ENCODE data around the gene PRR16.
"Not testable (repeated sequence)": the region's sequence is repeated elsewhere in the genome, so short reads cannot be mapped to it uniquely, and the experiment has no call there.

The PRR16 gene

GRCh38 chr5:120463991-120464626 is at the start of gene PRR16:
PRR16 (plus strand) TSS chr5:120464300.
- no peak for DNase-seq (ENCODE audit: extremely low read depth in 1 of 2, low read depth in 1 of 2)

GRCh38 chr5:120415985-120416384 is 48.1 kb upstream of the PRR16 start:
- DNase-seq (ENCODE audit: extremely low read depth in 1 of 2, low read depth in 1 of 2) = no peak

- DNase-seq (ENCODE audit: extremely low read depth in 1 of 2, low read depth in 1 of 2) = no peak
These were observed 45.0 kb upstream of the PRR16 start for GRCh38 chr5:120419127-120419526.

- not testable (repeated sequence) for DNase-seq (ENCODE audit: extremely low read depth in 1 of 2, low read depth in 1 of 2)
These were observed 37.3 kb upstream of the PRR16 start for GRCh38 chr5:120426633-120427275.

GRCh38 chr5:120430572-120430971 is 33.5 kb upstream of the PRR16 start:
- no peak for DNase-seq (ENCODE audit: extremely low read depth in 1 of 2, low read depth in 1 of 2)

- DNase-seq (ENCODE audit: extremely low read depth in 1 of 2, low read depth in 1 of 2) = no peak
These were observed 31.2 kb upstream of the PRR16 start for GRCh38 chr5:120432861-120433260.

GRCh38 chr5:120435129-120435528 is 29.0 kb upstream of the PRR16 start:
- no peak for DNase-seq (ENCODE audit: extremely low read depth in 1 of 2, low read depth in 1 of 2)

GRCh38 chr5:120436996-120437395 is 27.1 kb upstream of the PRR16 start:
- no peak for DNase-seq (ENCODE audit: extremely low read depth in 1 of 2, low read depth in 1 of 2)

GRCh38 chr5:120442694-120443093 is 21.4 kb upstream of the PRR16 start:
- no peak for DNase-seq (ENCODE audit: extremely low read depth in 1 of 2, low read depth in 1 of 2)

- DNase-seq (ENCODE audit: extremely low read depth in 1 of 2, low read depth in 1 of 2) = no peak
These were observed 20.5 kb upstream of the PRR16 start for GRCh38 chr5:120443607-120444006.

- DNase-seq (ENCODE audit: extremely low read depth in 1 of 2, low read depth in 1 of 2) = no peak
These were observed 18.0 kb upstream of the PRR16 start for GRCh38 chr5:120446068-120446492.

- DNase-seq (ENCODE audit: extremely low read depth in 1 of 2, low read depth in 1 of 2) = no peak
These were observed 17.2 kb upstream of the PRR16 start for GRCh38 chr5:120446901-120447300.

GRCh38 chr5:120447706-120448239 is 16.3 kb upstream of the PRR16 start:
- DNase-seq (ENCODE audit: extremely low read depth in 1 of 2, low read depth in 1 of 2) = no peak

- no peak for DNase-seq (ENCODE audit: extremely low read depth in 1 of 2, low read depth in 1 of 2)
These were observed 14.6 kb upstream of the PRR16 start for GRCh38 chr5:120449501-120449900.

- DNase-seq (ENCODE audit: extremely low read depth in 1 of 2, low read depth in 1 of 2) = no peak
These were observed 13.2 kb upstream of the PRR16 start for GRCh38 chr5:120450910-120451309.

GRCh38 chr5:120451445-120451844 is 12.7 kb upstream of the PRR16 start:
- no peak for DNase-seq (ENCODE audit: extremely low read depth in 1 of 2, low read depth in 1 of 2)

GRCh38 chr5:120452471-120452870 is 11.6 kb upstream of the PRR16 start:
- no peak for DNase-seq (ENCODE audit: extremely low read depth in 1 of 2, low read depth in 1 of 2)

GRCh38 chr5:120454094-120454798 is 9.9 kb upstream of the PRR16 start:
- DNase-seq (ENCODE audit: extremely low read depth in 1 of 2, low read depth in 1 of 2) = no peak

GRCh38 chr5:120456006-120456405 is 8.1 kb upstream of the PRR16 start:
- DNase-seq (ENCODE audit: extremely low read depth in 1 of 2, low read depth in 1 of 2) = no peak

- DNase-seq (ENCODE audit: extremely low read depth in 1 of 2, low read depth in 1 of 2) = no peak
These were observed 6.1 kb upstream of the PRR16 start for GRCh38 chr5:120457839-120458507.

- not testable (repeated sequence) for DNase-seq (ENCODE audit: extremely low read depth in 1 of 2, low read depth in 1 of 2)
These were observed 5.6 kb upstream of the PRR16 start for GRCh38 chr5:120458508-120458847.
